ENCODE data around the gene MAD1L1. TPM values are rescaled to one million over a fixed set of nuclear protein-coding genes. Genes with fewer than 3 reads are reported as not detected.

The MAD1L1 gene
- total and polyA plus RNA-seq, 2 of the 4 experiments (the other 2 are of a cell fraction) = 29.0 to 40.9 TPM

GRCh38 chr7:2275101-2275500 lies 42.4 kb upstream of the MAD1L1 start:
- Histone ChIP-seq H3K56ac (ENCODE audit: extremely low read depth, insufficient read depth, low read length) (no peak overlapping the region), H3K4me2 (ENCODE audit: low read depth, low read length) (no peak overlapping the region), H2AK9ac (replicated peaks; ENCODE audit: low read depth, low read length, poor library complexity) (no peak overlapping the region), H4K20me1 (ENCODE audit: insufficient read depth, low read length) (peaks cover 3% of the 10 kb centered on the region), H3K4me1 (ENCODE audit: control insufficient read depth, insufficient read depth, low read length) (peaks cover 2% of the 10 kb centered on the region; the same call in 1 of the 2 replicates), H3K27me3 (ENCODE audit: control insufficient read depth, insufficient read depth, low read length) (no peaks in the 10 kb centered on the region), H4K91ac (ENCODE audit: insufficient read depth, low read depth, low read length) (no peak overlapping the region), H4K8ac (ENCODE audit: low read depth in 2 of 2, low read length in 2 of 2) (no peak overlapping the region), H3K4me3 (ENCODE audit: insufficient read depth, low read depth, low read length) (no peak overlapping the region), H3K27ac (ENCODE audit: insufficient read depth, low read length) (no peak overlapping the region), H3K4ac (ENCODE audit: low read depth, low read length) (no peak overlapping the region), H3K9me1 (ENCODE audit: insufficient read depth, low read length) (no peaks in the 10 kb centered on the region), H3K36me3 (ENCODE audit: control insufficient read depth, insufficient read depth, low read length) (peaks cover 19% of the 10 kb centered on the region), H3K18ac (ENCODE audit: low read depth, low read length) (no peak overlapping the region), H2BK15ac (ENCODE audit: low read depth, low read length) (no peak overlapping the region), H3K14ac (replicated peaks; ENCODE audit: low read depth, low read length) (no peak overlapping the region), H4K5ac (ENCODE audit: low read depth, low read length) (no peak overlapping the region), H2AK5ac (ENCODE audit: low read depth, low read length) (no peak overlapping the region), H2BK5ac (ENCODE audit: low read depth, low read length, poor library complexity, severe bottlenecking) (no peak overlapping the region), H3K23ac (ENCODE audit: low read depth, low read length) (no peak overlapping the region), H3K9ac (ENCODE audit: low read depth, low read length) (no peak overlapping the region), H3K9me3 (ENCODE audit: control insufficient read depth, insufficient read depth, low read length) (no peaks in the 10 kb centered on the region), H3K79me1 (ENCODE audit: low read depth in 1 of 2, low read length in 2 of 2) (peaks cover 6 to 23% of the 10 kb centered on the region in 2 experiments), H2BK20ac (ENCODE audit: low read depth, low read length) (no peak overlapping the region), H2BK120ac (ENCODE audit: low read depth, low read length) (no peak overlapping the region), H2AFZ (replicated peaks; ENCODE audit: low read length, poor library complexity) (no peak overlapping the region)
- TF ChIP-seq NFE2L2 (IDR thresholded peaks at IDR 0.05; ENCODE audit: low read depth, low read length) (no peak), CTCF (conservative IDR thresholded peaks at IDR 0.05; ENCODE audit: low read depth, low read length) (no peak), MAFK (IDR thresholded peaks at IDR 0.05; ENCODE audit: low read depth, low read length) (no peak), MXI1 (IDR thresholded peaks at IDR 0.05; ENCODE audit: borderline replicate concordance, low read depth, low read length) (no peak), CEBPB (IDR thresholded peaks at IDR 0.05; ENCODE audit: low read depth, low read length) (no peak), RAD21 (IDR thresholded peaks at IDR 0.05; ENCODE audit: low read length) (no peak), FOS (IDR thresholded peaks at IDR 0.05; ENCODE audit: low read depth, low read length) (no peak), RFX5 (IDR thresholded peaks at IDR 0.05; ENCODE audit: low read depth, low read length) (no peak)
- no peak for ATAC-seq (ENCODE audit: low read depth)
- POLR2A ChIA-PET (ENCODE audit: unreplicated experiment) = no interaction called here
- WGBS, 2 experiments (ENCODE audit: extremely low coverage in 2 of 2, insufficient read length in 1 of 2) = 95% methylated on average over 7 of the region's 18 CpGs; no CpG with 5 or more reads in 1 of the 2 experiments
- CTCF ChIA-PET = no interaction called here
- dilution Hi-C loops (cut with HindIII; ENCODE audit: low sequenced_read_pairs, unreplicated experiment) = no loop called here
- intact Hi-C loops (cut with micrococcal nuclease) = no loop called here
- DNase-seq = no peak
- in situ Hi-C loops (cut with MboI; ENCODE audit: low sequenced_read_pairs) = no loop called here
- BruUV-seq (replicated peaks) = no TSS peak
